GM23338 (cell line): ENCODE measurements around the gene COL1A2. TPM values are rescaled to one million over a fixed set of nuclear protein-coding genes. Genes with fewer than 3 reads are reported as not detected.

Source experiments
- ATAC-seq: fragments of 200-7000 bp; cut with Tn5 transposase; 3 replicates; pipeline ENCODE4 v1.9.1; 2020
- DNase-seq: peaks from one replicate; pipeline ENCODE4 v3.0.0-alpha.2; 2015; ENCODE audit warnings: low spot score
- H2AFZ ChIP-seq: fragments of 200-600 bp; sonication (generic); 2 replicates; pipeline ENCODE4 v1.8.0; 2016; ENCODE audit warnings: antibody characterized with exemption, mild to moderate bottlenecking, moderate library complexity
- H3F3A ChIP-seq: fragments of 200-600 bp; sonication (generic); replicated peaks from 2 replicates; pipeline ENCODE4 v1.8.0; 2017; ENCODE audit warnings: antibody characterized with exemption, mixed run types, low read depth
- H3K27ac ChIP-seq: fragments of 200-600 bp; sonication (generic); 2 replicates; pipeline ENCODE4 v1.6.1; 2016; ENCODE audit warnings: low read depth
- H3K27me3 ChIP-seq: fragments of 200-600 bp; sonication (generic); 2 replicates; pipeline ENCODE4 v1.8.0; 2016; ENCODE audit warnings: mild to moderate bottlenecking, mixed run types, moderate library complexity; ENCODE audit not compliant: insufficient read depth
- H3K36me3 ChIP-seq: fragments of 200-600 bp; sonication (generic); 2 replicates; pipeline ENCODE4 v1.8.0; 2016; ENCODE audit warnings: mild to moderate bottlenecking; ENCODE audit not compliant: insufficient read depth
- H3K4me1 ChIP-seq: fragments of 200-600 bp; sonication (generic); 2 replicates; pipeline ENCODE4 v1.8.0; 2016; ENCODE audit warnings: mild to moderate bottlenecking, moderate library complexity; ENCODE audit not compliant: insufficient read depth
- H3K4me2 ChIP-seq: fragments of 200-600 bp; sonication (generic); 2 replicates; pipeline ENCODE4 v1.7.1; 2017; ENCODE audit warnings: mixed run types
- H3K4me3 ChIP-seq: fragments of 200-600 bp; sonication (generic); 2 replicates; pipeline ENCODE4 v1.6.1; 2016; ENCODE audit warnings: mixed run types
- H3K79me2 ChIP-seq: fragments of 200-600 bp; sonication (generic); replicated peaks from 2 replicates; pipeline ENCODE4 v1.8.0; 2017; ENCODE audit warnings: mild to moderate bottlenecking; ENCODE audit not compliant: insufficient read depth
- H3K9me2 ChIP-seq: fragments of 200-600 bp; sonication (generic); 2 replicates; pipeline ENCODE4 v1.8.0; 2017; ENCODE audit not compliant: insufficient read depth
- H4K20me1 ChIP-seq: fragments of 200-600 bp; sonication (generic); replicated peaks from 2 replicates; pipeline ENCODE4 v1.8.0; 2017; ENCODE audit warnings: mild to moderate bottlenecking; ENCODE audit not compliant: insufficient read depth
- H3K27ac Mint-ChIP-seq: 2 replicates; pipeline ENCODE4 v1.8.0; 2020; ENCODE audit warnings: inconsistent platforms, mild to moderate bottlenecking, moderate library complexity, mixed read lengths
- H3K27me3 Mint-ChIP-seq: 3 replicates; pipeline ENCODE4 v1.8.0; 2022; ENCODE audit warnings: low read depth, mild to moderate bottlenecking, moderate library complexity, mixed read lengths, inconsistent platforms; ENCODE audit not compliant: insufficient read depth, poor library complexity
- H3K36me3 Mint-ChIP-seq: 3 replicates; pipeline ENCODE4 v1.8.0; 2021; ENCODE audit warnings: low read depth, mild to moderate bottlenecking, inconsistent platforms, moderate library complexity, mixed read lengths
- H3K4me1 Mint-ChIP-seq: 3 replicates; pipeline ENCODE4 v1.8.0; 2020; ENCODE audit warnings: mild to moderate bottlenecking, inconsistent platforms, mixed read lengths
- H3K4me3 Mint-ChIP-seq: 3 replicates; pipeline ENCODE4 v1.8.0; 2021; ENCODE audit warnings: moderate library complexity, mild to moderate bottlenecking, inconsistent platforms, mixed read lengths
- H3K9me3 Mint-ChIP-seq: 3 replicates; pipeline ENCODE4 v1.8.0; 2020; ENCODE audit warnings: moderate library complexity, mild to moderate bottlenecking, inconsistent platforms, mixed read lengths
- CREB1 ChIP-seq: fragments of 250-450 bp; sonication (Bioruptor Pico); IDR thresholded peaks from 2 replicates; pipeline ENCODE4 v1.5.0; 2020; ENCODE audit warnings: low read depth, mild to moderate bottlenecking, moderate library complexity
- EZH2phosphoT487 ChIP-seq: fragments of 200-600 bp; sonication (generic); IDR thresholded peaks from one replicate; pipeline ENCODE4 v1.8.1; 2018; ENCODE audit warnings: antibody characterized with exemption; ENCODE audit not compliant: unreplicated experiment
- JUNB ChIP-seq: IDR thresholded peaks from one replicate; pipeline ENCODE4 v1.6.1; 2016; ENCODE audit warnings: antibody characterized with exemption; ENCODE audit not compliant: unreplicated experiment
- NANOG ChIP-seq: IDR thresholded peaks from 2 replicates; pipeline ENCODE4 v1.6.1; 2016; ENCODE audit warnings: antibody characterized with exemption, borderline replicate concordance
- ZNF114 ChIP-seq: fragments of 250-450 bp; sonication (Bioruptor Pico); IDR thresholded peaks from 2 replicates; pipeline ENCODE4 v1.5.0; 2020; ENCODE audit warnings: mild to moderate bottlenecking, moderate library complexity
- polyA plus RNA-seq: library from polyadenylated mRNA; unstranded; fragments of >200 nt; fragmentation: Nextera tagmentation; extraction: Ambion mirVana; gene quantifications from 2 replicates; pipeline ENCODE4 v1.2.1, GENCODE V29; 2016
- total RNA-seq: library from RNA; depleted of rRNA; stranded (reverse); fragments of >200 nt; shearing (Covaris generic); gene quantifications from 2 replicates; pipeline ENCODE4 v1.2.3, GENCODE V29; 2014
- TF ChIP-seq, protein P1 (sequence below): IDR thresholded peaks from 2 replicates; pipeline ENCODE4 v1.6.1; 2016; ENCODE audit warnings: antibody characterized with exemption
- TF ChIP-seq, protein P2 (sequence below), 2 experiments: fragments of 200-600 bp in 1 of 2; sonication (generic) in 1 of 2; conservative IDR thresholded peaks; 2 replicates each; pipeline versions ENCODE4 v1.5.1 to v1.6.1; 2016 to 2017; ENCODE audit warnings: antibody characterized with exemption in 2 of 2, low read depth in 2 of 2, mild to moderate bottlenecking in 2 of 2, moderate library complexity in 1 of 2
- TF ChIP-seq, protein P3 (sequence below): IDR thresholded peaks from one replicate; pipeline ENCODE4 v1.6.1; 2018; ENCODE audit warnings: antibody characterized with exemption; ENCODE audit not compliant: unreplicated experiment
- TF ChIP-seq, protein P4 (sequence below): fragments of 250-450 bp; sonication (Bioruptor Pico); IDR thresholded peaks from 2 replicates; pipeline ENCODE4 v1.5.0; 2020; ENCODE audit warnings: mild to moderate bottlenecking, moderate library complexity

Gene COL1A2
- total and polyA plus RNA-seq, 2 experiments from 2014 or later: 32.0 to 67.0 TPM

DNA sequence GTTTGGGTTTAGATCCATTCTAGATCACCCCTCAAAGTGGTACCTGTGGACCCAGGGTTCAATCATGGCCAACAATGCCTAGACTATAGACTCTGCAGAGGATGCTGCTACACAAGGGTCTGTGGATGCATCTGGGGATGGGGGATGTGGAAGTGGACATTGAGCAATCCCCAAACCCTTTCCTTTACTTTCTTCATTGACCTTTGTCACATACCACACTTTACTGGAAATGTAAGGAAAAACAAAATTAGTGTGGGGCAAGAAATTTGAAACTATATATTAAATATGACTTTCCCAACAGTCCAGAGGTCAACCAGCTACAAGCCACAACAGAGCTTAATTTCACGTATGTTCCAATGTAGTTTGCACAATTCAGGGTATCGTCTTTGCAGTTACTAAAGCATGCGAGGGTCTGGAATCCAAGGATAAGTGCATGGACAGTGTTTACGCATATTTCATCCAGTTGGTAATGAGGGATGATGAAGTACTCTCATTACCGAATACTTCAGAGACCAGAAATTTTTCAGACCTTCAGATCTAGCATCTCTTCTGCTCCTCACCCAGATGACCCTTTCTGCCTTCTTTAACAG lies 81.7 kb downstream of the COL1A2 start:
- Mint-ChIP-seq H3K27me3 (no peaks in the 10 kb centered on the region), H3K9me3 (no peaks in the 10 kb centered on the region; the same call in 2 of the 3 replicates), H3K36me3 (no peaks in the 10 kb centered on the region), H3K4me3 (no peak overlapping the region), H3K27ac (no peak overlapping the region), H3K4me1 (no peaks in the 10 kb centered on the region)
- Histone ChIP-seq H3K36me3 (no peaks in the 10 kb centered on the region), H3K4me3 (no peak overlapping the region), H2AFZ (no peak overlapping the region), H3K27ac (no peak overlapping the region), H3K79me2 (no peaks in the 10 kb centered on the region), H3K4me2 (no peak overlapping the region), H3K27me3 (no peaks in the 10 kb centered on the region), H3F3A (no peaks in the 10 kb centered on the region), H3K9me2 (no peaks in the 10 kb centered on the region; the same call in 1 of the 2 replicates), H4K20me1 (no peaks in the 10 kb centered on the region), H3K4me1 (no peaks in the 10 kb centered on the region)
- no peak for DNase-seq
- no peak for ATAC-seq
- TF ChIP-seq, protein P1, sequence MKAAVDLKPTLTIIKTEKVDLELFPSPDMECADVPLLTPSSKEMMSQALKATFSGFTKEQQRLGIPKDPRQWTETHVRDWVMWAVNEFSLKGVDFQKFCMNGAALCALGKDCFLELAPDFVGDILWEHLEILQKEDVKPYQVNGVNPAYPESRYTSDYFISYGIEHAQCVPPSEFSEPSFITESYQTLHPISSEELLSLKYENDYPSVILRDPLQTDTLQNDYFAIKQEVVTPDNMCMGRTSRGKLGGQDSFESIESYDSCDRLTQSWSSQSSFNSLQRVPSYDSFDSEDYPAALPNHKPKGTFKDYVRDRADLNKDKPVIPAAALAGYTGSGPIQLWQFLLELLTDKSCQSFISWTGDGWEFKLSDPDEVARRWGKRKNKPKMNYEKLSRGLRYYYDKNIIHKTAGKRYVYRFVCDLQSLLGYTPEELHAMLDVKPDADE: no peak
- TF ChIP-seq NANOG (no peak), CREB1 (CRISPR knock-in tag) (no peak), JUNB (no peak), ZNF114 (CRISPR knock-in tag) (no peak), EZH2phosphoT487 (no peak)
- TF ChIP-seq, protein P2, sequence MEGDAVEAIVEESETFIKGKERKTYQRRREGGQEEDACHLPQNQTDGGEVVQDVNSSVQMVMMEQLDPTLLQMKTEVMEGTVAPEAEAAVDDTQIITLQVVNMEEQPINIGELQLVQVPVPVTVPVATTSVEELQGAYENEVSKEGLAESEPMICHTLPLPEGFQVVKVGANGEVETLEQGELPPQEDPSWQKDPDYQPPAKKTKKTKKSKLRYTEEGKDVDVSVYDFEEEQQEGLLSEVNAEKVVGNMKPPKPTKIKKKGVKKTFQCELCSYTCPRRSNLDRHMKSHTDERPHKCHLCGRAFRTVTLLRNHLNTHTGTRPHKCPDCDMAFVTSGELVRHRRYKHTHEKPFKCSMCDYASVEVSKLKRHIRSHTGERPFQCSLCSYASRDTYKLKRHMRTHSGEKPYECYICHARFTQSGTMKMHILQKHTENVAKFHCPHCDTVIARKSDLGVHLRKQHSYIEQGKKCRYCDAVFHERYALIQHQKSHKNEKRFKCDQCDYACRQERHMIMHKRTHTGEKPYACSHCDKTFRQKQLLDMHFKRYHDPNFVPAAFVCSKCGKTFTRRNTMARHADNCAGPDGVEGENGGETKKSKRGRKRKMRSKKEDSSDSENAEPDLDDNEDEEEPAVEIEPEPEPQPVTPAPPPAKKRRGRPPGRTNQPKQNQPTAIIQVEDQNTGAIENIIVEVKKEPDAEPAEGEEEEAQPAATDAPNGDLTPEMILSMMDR (conservative IDR thresholded peaks at IDR 0.05; ENCODE audit: low read depth in 2 of 2): no peak
- TF ChIP-seq, protein P3, sequence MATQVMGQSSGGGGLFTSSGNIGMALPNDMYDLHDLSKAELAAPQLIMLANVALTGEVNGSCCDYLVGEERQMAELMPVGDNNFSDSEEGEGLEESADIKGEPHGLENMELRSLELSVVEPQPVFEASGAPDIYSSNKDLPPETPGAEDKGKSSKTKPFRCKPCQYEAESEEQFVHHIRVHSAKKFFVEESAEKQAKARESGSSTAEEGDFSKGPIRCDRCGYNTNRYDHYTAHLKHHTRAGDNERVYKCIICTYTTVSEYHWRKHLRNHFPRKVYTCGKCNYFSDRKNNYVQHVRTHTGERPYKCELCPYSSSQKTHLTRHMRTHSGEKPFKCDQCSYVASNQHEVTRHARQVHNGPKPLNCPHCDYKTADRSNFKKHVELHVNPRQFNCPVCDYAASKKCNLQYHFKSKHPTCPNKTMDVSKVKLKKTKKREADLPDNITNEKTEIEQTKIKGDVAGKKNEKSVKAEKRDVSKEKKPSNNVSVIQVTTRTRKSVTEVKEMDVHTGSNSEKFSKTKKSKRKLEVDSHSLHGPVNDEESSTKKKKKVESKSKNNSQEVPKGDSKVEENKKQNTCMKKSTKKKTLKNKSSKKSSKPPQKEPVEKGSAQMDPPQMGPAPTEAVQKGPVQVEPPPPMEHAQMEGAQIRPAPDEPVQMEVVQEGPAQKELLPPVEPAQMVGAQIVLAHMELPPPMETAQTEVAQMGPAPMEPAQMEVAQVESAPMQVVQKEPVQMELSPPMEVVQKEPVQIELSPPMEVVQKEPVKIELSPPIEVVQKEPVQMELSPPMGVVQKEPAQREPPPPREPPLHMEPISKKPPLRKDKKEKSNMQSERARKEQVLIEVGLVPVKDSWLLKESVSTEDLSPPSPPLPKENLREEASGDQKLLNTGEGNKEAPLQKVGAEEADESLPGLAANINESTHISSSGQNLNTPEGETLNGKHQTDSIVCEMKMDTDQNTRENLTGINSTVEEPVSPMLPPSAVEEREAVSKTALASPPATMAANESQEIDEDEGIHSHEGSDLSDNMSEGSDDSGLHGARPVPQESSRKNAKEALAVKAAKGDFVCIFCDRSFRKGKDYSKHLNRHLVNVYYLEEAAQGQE: no peak

DNA sequence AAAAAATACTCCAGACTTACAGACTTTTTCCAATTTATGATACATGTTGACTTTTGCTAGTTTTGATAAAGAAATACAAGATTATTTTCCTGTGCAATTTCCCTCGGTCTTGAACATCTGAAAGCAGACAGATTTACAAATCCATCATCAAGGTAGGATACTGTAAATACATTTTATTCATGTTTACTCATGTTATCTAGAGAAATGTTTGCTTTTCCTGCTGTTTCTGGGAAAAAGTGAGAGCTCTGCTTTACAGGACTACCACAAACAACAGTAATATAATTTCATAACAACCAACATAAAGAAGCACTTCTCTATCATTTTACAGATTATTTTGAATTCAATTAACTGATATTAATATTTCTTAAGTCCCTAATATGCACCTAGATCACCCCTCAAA lies 83.2 kb downstream of the COL1A2 start:
- Mint-ChIP-seq H3K27me3 (peaks cover 2% of the 10 kb centered on the region), H3K9me3 (no peaks in the 10 kb centered on the region), H3K4me1 (no peaks in the 10 kb centered on the region), H3K27ac (no peak overlapping the region), H3K36me3 (no peaks in the 10 kb centered on the region), H3K4me3 (no peak overlapping the region)
- ATAC-seq: no peak
- Histone ChIP-seq H3K9me2 (no peaks in the 10 kb centered on the region; the same call in 1 of the 2 replicates), H2AFZ (no peak overlapping the region), H3K4me1 (no peaks in the 10 kb centered on the region), H3K79me2 (no peaks in the 10 kb centered on the region), H3K36me3 (no peaks in the 10 kb centered on the region), H4K20me1 (no peaks in the 10 kb centered on the region), H3K27ac (no peak overlapping the region), H3K27me3 (no peaks in the 10 kb centered on the region), H3K4me2 (no peak overlapping the region), H3F3A (no peaks in the 10 kb centered on the region), H3K4me3 (no peak overlapping the region)
- DNase-seq: no peak
- TF ChIP-seq, protein P4, sequence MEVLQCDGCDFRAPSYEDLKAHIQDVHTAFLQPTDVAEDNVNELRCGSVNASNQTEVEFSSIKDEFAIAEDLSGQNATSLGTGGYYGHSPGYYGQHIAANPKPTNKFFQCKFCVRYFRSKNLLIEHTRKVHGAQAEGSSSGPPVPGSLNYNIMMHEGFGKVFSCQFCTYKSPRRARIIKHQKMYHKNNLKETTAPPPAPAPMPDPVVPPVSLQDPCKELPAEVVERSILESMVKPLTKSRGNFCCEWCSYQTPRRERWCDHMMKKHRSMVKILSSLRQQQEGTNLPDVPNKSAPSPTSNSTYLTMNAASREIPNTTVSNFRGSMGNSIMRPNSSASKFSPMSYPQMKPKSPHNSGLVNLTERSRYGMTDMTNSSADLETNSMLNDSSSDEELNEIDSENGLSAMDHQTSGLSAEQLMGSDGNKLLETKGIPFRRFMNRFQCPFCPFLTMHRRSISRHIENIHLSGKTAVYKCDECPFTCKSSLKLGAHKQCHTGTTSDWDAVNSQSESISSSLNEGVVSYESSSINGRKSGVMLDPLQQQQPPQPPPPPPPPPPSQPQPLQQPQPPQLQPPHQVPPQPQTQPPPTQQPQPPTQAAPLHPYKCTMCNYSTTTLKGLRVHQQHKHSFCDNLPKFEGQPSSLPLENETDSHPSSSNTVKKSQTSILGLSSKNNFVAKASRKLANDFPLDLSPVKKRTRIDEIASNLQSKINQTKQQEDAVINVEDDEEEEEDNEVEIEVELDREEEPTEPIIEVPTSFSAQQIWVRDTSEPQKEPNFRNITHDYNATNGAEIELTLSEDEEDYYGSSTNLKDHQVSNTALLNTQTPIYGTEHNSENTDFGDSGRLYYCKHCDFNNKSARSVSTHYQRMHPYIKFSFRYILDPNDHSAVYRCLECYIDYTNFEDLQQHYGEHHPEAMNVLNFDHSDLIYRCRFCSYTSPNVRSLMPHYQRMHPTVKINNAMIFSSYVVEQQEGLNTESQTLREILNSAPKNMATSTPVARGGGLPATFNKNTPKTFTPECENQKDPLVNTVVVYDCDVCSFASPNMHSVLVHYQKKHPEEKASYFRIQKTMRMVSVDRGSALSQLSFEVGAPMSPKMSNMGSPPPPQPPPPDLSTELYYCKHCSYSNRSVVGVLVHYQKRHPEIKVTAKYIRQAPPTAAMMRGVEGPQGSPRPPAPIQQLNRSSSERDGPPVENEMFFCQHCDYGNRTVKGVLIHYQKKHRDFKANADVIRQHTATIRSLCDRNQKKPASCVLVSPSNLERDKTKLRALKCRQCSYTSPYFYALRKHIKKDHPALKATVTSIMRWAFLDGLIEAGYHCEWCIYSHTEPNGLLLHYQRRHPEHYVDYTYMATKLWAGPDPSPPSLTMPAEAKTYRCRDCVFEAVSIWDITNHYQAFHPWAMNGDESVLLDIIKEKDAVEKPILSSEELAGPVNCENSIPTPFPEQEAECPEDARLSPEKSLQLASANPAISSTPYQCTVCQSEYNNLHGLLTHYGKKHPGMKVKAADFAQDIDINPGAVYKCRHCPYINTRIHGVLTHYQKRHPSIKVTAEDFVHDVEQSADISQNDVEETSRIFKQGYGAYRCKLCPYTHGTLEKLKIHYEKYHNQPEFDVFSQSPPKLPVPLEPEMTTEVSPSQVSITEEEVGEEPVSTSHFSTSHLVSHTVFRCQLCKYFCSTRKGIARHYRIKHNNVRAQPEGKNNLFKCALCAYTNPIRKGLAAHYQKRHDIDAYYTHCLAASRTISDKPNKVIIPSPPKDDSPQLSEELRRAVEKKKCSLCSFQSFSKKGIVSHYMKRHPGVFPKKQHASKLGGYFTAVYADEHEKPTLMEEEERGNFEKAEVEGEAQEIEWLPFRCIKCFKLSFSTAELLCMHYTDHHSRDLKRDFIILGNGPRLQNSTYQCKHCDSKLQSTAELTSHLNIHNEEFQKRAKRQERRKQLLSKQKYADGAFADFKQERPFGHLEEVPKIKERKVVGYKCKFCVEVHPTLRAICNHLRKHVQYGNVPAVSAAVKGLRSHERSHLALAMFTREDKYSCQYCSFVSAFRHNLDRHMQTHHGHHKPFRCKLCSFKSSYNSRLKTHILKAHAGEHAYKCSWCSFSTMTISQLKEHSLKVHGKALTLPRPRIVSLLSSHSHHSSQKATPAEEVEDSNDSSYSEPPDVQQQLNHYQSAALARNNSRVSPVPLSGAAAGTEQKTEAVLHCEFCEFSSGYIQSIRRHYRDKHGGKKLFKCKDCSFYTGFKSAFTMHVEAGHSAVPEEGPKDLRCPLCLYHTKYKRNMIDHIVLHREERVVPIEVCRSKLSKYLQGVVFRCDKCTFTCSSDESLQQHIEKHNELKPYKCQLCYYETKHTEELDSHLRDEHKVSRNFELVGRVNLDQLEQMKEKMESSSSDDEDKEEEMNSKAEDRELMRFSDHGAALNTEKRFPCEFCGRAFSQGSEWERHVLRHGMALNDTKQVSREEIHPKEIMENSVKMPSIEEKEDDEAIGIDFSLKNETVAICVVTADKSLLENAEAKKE (CRISPR knock-in tag): no peak
